ENCODE results near the gene DCTN1. TPM values are rescaled to one million over a fixed set of nuclear protein-coding genes. Genes with fewer than 3 reads are reported as not detected.

Gene DCTN1
- total and polyA plus RNA-seq, 2 donors (not counting 3 experiments of a cell fraction or from before 2014, with no cell fraction given) = 130 to 170 TPM

- BruUV-seq (replicated peaks) = no TSS peak
- no peak overlapping the region for H3K4me2 ChIP-seq (ENCODE audit: insufficient read depth, low read length)
- H3K79me2 ChIP-seq (ENCODE audit: control insufficient read depth, insufficient read depth, low read length) = no peaks in the 10 kb centered on the region
- H3K9me3 ChIP-seq (replicated peaks; ENCODE audit: control insufficient read depth, insufficient read depth, low read length) = no peaks in the 10 kb centered on the region
- intact Hi-C loops (cut with micrococcal nuclease) = no loop called here
- no peak for TF ChIP-seq JUN (IDR thresholded peaks at IDR 0.05; ENCODE audit: borderline replicate concordance, insufficient read depth, insufficient read length, low read depth)
- TF ChIP-seq FOS (IDR thresholded peaks at IDR 0.05; ENCODE audit: borderline replicate concordance, insufficient read depth, low read length) = no peak
- TF ChIP-seq MAX (IDR thresholded peaks at IDR 0.05; ENCODE audit: insufficient read depth, insufficient read length) = no peak
- no peak for TF ChIP-seq POLR2AphosphoS5 (IDR thresholded peaks at IDR 0.05; ENCODE audit: insufficient read depth, low read depth, low read length)
- TF ChIP-seq POLR2A (IDR thresholded peaks at IDR 0.05; ENCODE audit: low read depth, low read length) = no peak
- no peak for TF ChIP-seq MYC (IDR thresholded peaks at IDR 0.05; ENCODE audit: low read depth, low read length)
- no peak for TF ChIP-seq GATA2 (IDR thresholded peaks at IDR 0.05; ENCODE audit: insufficient read depth, insufficient read length, low read depth, low read length)
- no peak for TF ChIP-seq EZH2 (IDR thresholded peaks at IDR 0.05; ENCODE audit: borderline replicate concordance, low read depth, low read length, severe bottlenecking)
- no peak for TF ChIP-seq CTCF (IDR thresholded peaks at IDR 0.05; ENCODE audit: extremely low read depth in 1 of 2, insufficient read depth in 1 of 2, low read depth in 1 of 2, low read length in 2 of 2)
- no peak overlapping the region for H3K27ac ChIP-seq (ENCODE audit: insufficient read depth, low read depth, low read length)
- no peak overlapping the region for H3K9ac ChIP-seq (replicated peaks; ENCODE audit: extremely low read depth, insufficient read depth, low read length)
- ChIA-PET POLR2A (no interaction called here), CTCF (no interaction called here)
- H3K9me1 ChIP-seq (replicated peaks; ENCODE audit: control insufficient read depth, extremely low read depth, insufficient read depth, low read length) = no peaks in the 10 kb centered on the region
- no peak overlapping the region for H3K4me3 ChIP-seq (replicated peaks in 1 of 3; ENCODE audit: insufficient read depth in 1 of 3, low read depth in 1 of 3, low read length in 3 of 3)
- FAIRE-seq (no peak), DNase-seq (ENCODE audit: low read depth, low spot score) (no peak)
- no peaks in the 10 kb centered on the region for H3K36me3 ChIP-seq (ENCODE audit: control insufficient read depth in 2 of 2, extremely low read depth in 1 of 2, insufficient read depth in 2 of 2, low read length in 2 of 2)
- dilution Hi-C loops (cut with MboI; ENCODE audit: extremely low pct_ligation_motif_present, low sequenced_read_pairs) = no loop called here
- no peaks in the 10 kb centered on the region for H4K20me1 ChIP-seq (replicated peaks; ENCODE audit: control insufficient read depth, extremely low read depth, insufficient read depth, low read length)
- no peaks in the 10 kb centered on the region for H3K4me1 ChIP-seq (ENCODE audit: control insufficient read depth, extremely low read depth, insufficient read depth, low read length)
- H3K27me3 ChIP-seq (ENCODE audit: control insufficient read depth in 2 of 2, insufficient read depth in 2 of 2, low read length in 2 of 2) = peaks cover 4% of the 10 kb centered on the region in 2 experiments
- no peak overlapping the region for H2AFZ ChIP-seq (ENCODE audit: low read depth, low read length)
These were observed 67.2 kb downstream of the DCTN1 start for GRCh38 chr2:74312913-74313312.

Small RNA genes within 50 kb of the gene (small RNA-seq; reads per million reads assigned to genes)
- gene RNU6-542P (ENCODE audit: insufficient read depth, insufficient read length, low read depth, low replicate concordance) = not detected
- not detected for gene TAF13P2 (ENCODE audit: insufficient read depth, insufficient read length, low read depth, low replicate concordance)

Other genes starting within 250 kb of the DCTN1 start
- gene BOLA3, start 232.4 kb downstream of the DCTN1 start, total RNA-seq = 42.4 and 42.6 TPM in 2 replicates
- gene BOLA3, start 232.4 kb downstream of the DCTN1 start, polyA plus RNA-seq = 28.7 and 29.1 TPM in 2 replicates
- 106 and 112 TPM in 2 replicates for gene MOB1A, start 201.4 kb downstream of the DCTN1 start, total RNA-seq
- 21.5 and 25.3 TPM in 2 replicates for gene MOB1A, start 201.4 kb downstream of the DCTN1 start, polyA plus RNA-seq
- gene MTHFD2, start 181.7 kb downstream of the DCTN1 start, total RNA-seq = 74.9 and 83.2 TPM in 2 replicates
- gene MTHFD2, start 181.7 kb downstream of the DCTN1 start, polyA plus RNA-seq = 25.4 and 25.6 TPM in 2 replicates
- 0.97 and 1.2 TPM in 2 replicates for gene SLC4A5, start 36.9 kb downstream of the DCTN1 start, total RNA-seq
- gene SLC4A5, start 36.9 kb downstream of the DCTN1 start, polyA plus RNA-seq = 0.12 and 0.21 TPM in 2 replicates
- 0.51 and 0.71 TPM in 2 replicates for gene C2orf81, start 41.3 kb upstream of the DCTN1 start, total RNA-seq
- 0.16 and 0.17 TPM in 2 replicates for gene C2orf81, start 41.3 kb upstream of the DCTN1 start, polyA plus RNA-seq
- gene WDR54, start 41.4 kb upstream of the DCTN1 start, total RNA-seq = 21.7 and 24.9 TPM in 2 replicates
- 46.3 and 53.0 TPM in 2 replicates for gene WDR54, start 41.4 kb upstream of the DCTN1 start, polyA plus RNA-seq
- gene RTKN, start 61.6 kb upstream of the DCTN1 start, total RNA-seq = 19.8 and 20.0 TPM in 2 replicates
- 20.7 and 27.5 TPM in 2 replicates for gene RTKN, start 61.6 kb upstream of the DCTN1 start, polyA plus RNA-seq
- gene INO80B, start 74.8 kb upstream of the DCTN1 start, total RNA-seq = 24.2 and 28.1 TPM in 2 replicates
- 14.1 and 15.1 TPM in 2 replicates for gene INO80B, start 74.8 kb upstream of the DCTN1 start, polyA plus RNA-seq
- 44.5 and 50.5 TPM in 2 replicates for gene WBP1, start 78.1 kb upstream of the DCTN1 start, total RNA-seq
- 209 and 241 TPM in 2 replicates for gene WBP1, start 78.1 kb upstream of the DCTN1 start, polyA plus RNA-seq
- 78.3 and 79.9 TPM in 2 replicates for gene MOGS, start 85.1 kb upstream of the DCTN1 start, total RNA-seq
- gene MOGS, start 85.1 kb upstream of the DCTN1 start, polyA plus RNA-seq = 75.9 and 88.0 TPM in 2 replicates
- gene MRPL53, start 92.4 kb upstream of the DCTN1 start, total RNA-seq = 69.7 and 70.4 TPM in 2 replicates
- gene MRPL53, start 92.4 kb upstream of the DCTN1 start, polyA plus RNA-seq = 68.7 and 107 TPM in 2 replicates
- 20.3 and 23.8 TPM in 2 replicates for gene CCDC142, start 102.7 kb upstream of the DCTN1 start, total RNA-seq
- gene CCDC142, start 102.7 kb upstream of the DCTN1 start, polyA plus RNA-seq = 12.8 and 13.5 TPM in 2 replicates
- gene TTC31, start 102.8 kb upstream of the DCTN1 start, total RNA-seq = 20.1 and 21.8 TPM in 2 replicates
- gene TTC31, start 102.8 kb upstream of the DCTN1 start, polyA plus RNA-seq = 24.1 and 24.8 TPM in 2 replicates
- gene LBX2, start 119.3 kb upstream of the DCTN1 start, total RNA-seq = 3.8 and 4.3 TPM in 2 replicates
- gene LBX2, start 119.3 kb upstream of the DCTN1 start, polyA plus RNA-seq = 2.8 and 4.0 TPM in 2 replicates
- gene PCGF1, start 127.4 kb upstream of the DCTN1 start, total RNA-seq = 17.4 and 21.0 TPM in 2 replicates
- 17.4 and 19.2 TPM in 2 replicates for gene PCGF1, start 127.4 kb upstream of the DCTN1 start, polyA plus RNA-seq
- not detected in 2 replicates for gene TLX2, start 134.1 kb upstream of the DCTN1 start, total RNA-seq
- not detected in 2 replicates for gene TLX2, start 134.1 kb upstream of the DCTN1 start, polyA plus RNA-seq
- gene DQX1, start 145.9 kb upstream of the DCTN1 start, total RNA-seq = 0.44 and 0.69 TPM in 2 replicates
- gene DQX1, start 145.9 kb upstream of the DCTN1 start, polyA plus RNA-seq = 0.03 and 0.06 TPM in 2 replicates
- 103 and 109 TPM in 2 replicates for gene AUP1, start 149.4 kb upstream of the DCTN1 start, total RNA-seq
- gene AUP1, start 149.4 kb upstream of the DCTN1 start, polyA plus RNA-seq = 187 and 203 TPM in 2 replicates
- 32.6 and 34.3 TPM in 2 replicates for gene HTRA2, start 149.6 kb upstream of the DCTN1 start, total RNA-seq
- 52.8 and 54.1 TPM in 2 replicates for gene HTRA2, start 149.6 kb upstream of the DCTN1 start, polyA plus RNA-seq
- gene LOXL3, start 173.6 kb upstream of the DCTN1 start, total RNA-seq = 0.95 and 0.97 TPM in 2 replicates
- 1.1 and 1.3 TPM in 2 replicates for gene LOXL3, start 173.6 kb upstream of the DCTN1 start, polyA plus RNA-seq
- gene DOK1, start 174.4 kb upstream of the DCTN1 start, total RNA-seq = 12.7 and 14.3 TPM in 2 replicates
- gene DOK1, start 174.4 kb upstream of the DCTN1 start, polyA plus RNA-seq = 10.4 and 13.8 TPM in 2 replicates